A673 (cell line): ENCODE results near the gene ZNF622.

Experiments
- EZH2 ChIP-seq: fragments of 200-600 bp; sonication (generic); IDR thresholded peaks from 2 replicates; pipeline ENCODE4 v1.6.1; 2017; ENCODE audit warnings: borderline replicate concordance, low read depth, mild to moderate bottlenecking, mixed read lengths, antibody characterized with exemption, low read length; ENCODE audit not compliant: poor library complexity, severe bottlenecking
- TF ChIP-seq, protein P1 (sequence below): fragments of 300-800, 200-600 bp; sonication (generic); conservative IDR thresholded peaks from 2 replicates; pipeline ENCODE4 v1.5.1; 2017; ENCODE audit warnings: low read depth, mild to moderate bottlenecking, antibody characterized with exemption, low read length, moderate library complexity, mixed read lengths

DNA sequence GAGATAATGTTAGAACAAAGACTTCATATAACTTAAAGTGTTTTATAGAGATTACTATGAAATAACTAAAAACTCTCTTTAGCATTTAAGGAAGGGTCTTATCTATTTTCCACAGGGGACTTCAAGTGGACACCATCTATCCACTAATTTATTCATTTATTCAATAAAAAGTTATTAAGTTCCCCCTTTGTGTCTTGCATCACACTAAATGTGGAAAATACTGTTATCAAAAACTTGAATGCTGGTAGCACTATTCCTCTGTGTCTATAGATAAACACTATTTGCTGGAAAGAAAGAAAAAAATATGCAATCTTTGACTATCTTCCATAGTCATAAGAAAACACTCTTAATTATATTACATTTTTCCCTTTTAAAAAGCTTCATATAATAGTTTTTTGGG lies 20.1 kb upstream of the ZNF622 start:
- TF ChIP-seq, protein P1, sequence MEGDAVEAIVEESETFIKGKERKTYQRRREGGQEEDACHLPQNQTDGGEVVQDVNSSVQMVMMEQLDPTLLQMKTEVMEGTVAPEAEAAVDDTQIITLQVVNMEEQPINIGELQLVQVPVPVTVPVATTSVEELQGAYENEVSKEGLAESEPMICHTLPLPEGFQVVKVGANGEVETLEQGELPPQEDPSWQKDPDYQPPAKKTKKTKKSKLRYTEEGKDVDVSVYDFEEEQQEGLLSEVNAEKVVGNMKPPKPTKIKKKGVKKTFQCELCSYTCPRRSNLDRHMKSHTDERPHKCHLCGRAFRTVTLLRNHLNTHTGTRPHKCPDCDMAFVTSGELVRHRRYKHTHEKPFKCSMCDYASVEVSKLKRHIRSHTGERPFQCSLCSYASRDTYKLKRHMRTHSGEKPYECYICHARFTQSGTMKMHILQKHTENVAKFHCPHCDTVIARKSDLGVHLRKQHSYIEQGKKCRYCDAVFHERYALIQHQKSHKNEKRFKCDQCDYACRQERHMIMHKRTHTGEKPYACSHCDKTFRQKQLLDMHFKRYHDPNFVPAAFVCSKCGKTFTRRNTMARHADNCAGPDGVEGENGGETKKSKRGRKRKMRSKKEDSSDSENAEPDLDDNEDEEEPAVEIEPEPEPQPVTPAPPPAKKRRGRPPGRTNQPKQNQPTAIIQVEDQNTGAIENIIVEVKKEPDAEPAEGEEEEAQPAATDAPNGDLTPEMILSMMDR = no peak
- TF ChIP-seq EZH2 = no peak
